HUES48 (cell line): ENCODE measurements around the gene NKX6-2.
"Not testable (repeated sequence)": the region's sequence is repeated elsewhere in the genome, so short reads cannot be mapped to it uniquely, and the experiment has no call there.

Experiments
- H3K27ac ChIP-seq: one replicate; pipeline ENCODE4 v1.7.0; 2013; ENCODE audit warnings: low read depth, low read length, inconsistent platforms
- H3K27me3 ChIP-seq: 2 replicates; pipeline ENCODE4 v1.6.1; 2013; ENCODE audit warnings: mild to moderate bottlenecking, low read length; ENCODE audit not compliant: control insufficient read depth, insufficient read depth
- H3K36me3 ChIP-seq: 2 replicates; pipeline ENCODE4 v1.6.1; 2013; ENCODE audit warnings: low read length; ENCODE audit not compliant: control insufficient read depth, insufficient read depth
- H3K4me1 ChIP-seq: 2 replicates; pipeline ENCODE4 v1.6.1; 2013; ENCODE audit warnings: mild to moderate bottlenecking, low read length; ENCODE audit not compliant: control insufficient read depth, insufficient read depth
- H3K4me3 ChIP-seq: 2 replicates; pipeline ENCODE4 v1.5.1; 2013; ENCODE audit warnings: mild to moderate bottlenecking, low read depth, low read length
- H3K9ac ChIP-seq: 2 replicates; pipeline ENCODE4 v1.6.1; 2013; ENCODE audit warnings: mild to moderate bottlenecking, low read depth, low read length, moderate library complexity
- H3K9me3 ChIP-seq: 2 replicates; pipeline ENCODE4 v1.6.1; 2013; ENCODE audit warnings: low read length; ENCODE audit not compliant: control insufficient read depth, insufficient read depth

Gene NKX6-2

GRCh38 chr10:132776186-132776585, 9.8 kb downstream of the NKX6-2 start:
- Histone ChIP-seq H3K27me3 (peaks cover 1% of the 10 kb centered on the region; the same call in 1 of the 2 replicates), H3K4me3 (no peak overlapping the region), H3K9me3 (no peaks in the 10 kb centered on the region), H3K36me3 (no peaks in the 10 kb centered on the region), H3K27ac (no peak overlapping the region), H3K4me1 (no peaks in the 10 kb centered on the region), H3K9ac (no peak overlapping the region)

- H3K9ac ChIP-seq: no peak overlapping the region
- H3K4me3 ChIP-seq: no peak overlapping the region
- H3K9me3 ChIP-seq: no peaks in the 10 kb centered on the region
- no peaks in the 10 kb centered on the region for H3K36me3 ChIP-seq
- H3K27me3 ChIP-seq: no peaks in the 10 kb centered on the region
- H3K27ac ChIP-seq: no peak overlapping the region
- H3K4me1 ChIP-seq: no peaks in the 10 kb centered on the region
Observed at GRCh38 chr10:132774902-132775863, 10.8 kb downstream of the NKX6-2 start.

GRCh38 chr10:132774181-132774901, 11.6 kb downstream of the NKX6-2 start:
- H3K27ac ChIP-seq: no peak overlapping the region
- no peaks in the 10 kb centered on the region for H3K9me3 ChIP-seq
- H3K36me3 ChIP-seq: no peaks in the 10 kb centered on the region
- no peak overlapping the region for H3K9ac ChIP-seq
- no peaks in the 10 kb centered on the region for H3K4me1 ChIP-seq
- H3K4me3 ChIP-seq: no peak overlapping the region
- no peaks in the 10 kb centered on the region for H3K27me3 ChIP-seq

- H3K4me3 ChIP-seq, H3K36me3 ChIP-seq, H3K27ac ChIP-seq, H3K4me1 ChIP-seq, H3K27me3 ChIP-seq, H3K9ac ChIP-seq, H3K9me3 ChIP-seq: not testable (repeated sequence)
Observed at GRCh38 chr10:132772816-132773215, 13.1 kb downstream of the NKX6-2 start.

GRCh38 chr10:132770061-132771021, 15.6 kb downstream of the NKX6-2 start:
- Histone ChIP-seq H3K9ac (no peak overlapping the region), H3K27ac (no peak overlapping the region), H3K36me3 (no peaks in the 10 kb centered on the region), H3K9me3 (no peaks in the 10 kb centered on the region), H3K4me1 (no peaks in the 10 kb centered on the region), H3K27me3 (no peaks in the 10 kb centered on the region), H3K4me3 (no peak overlapping the region)

GRCh38 chr10:132768346-132769248, 17.4 kb downstream of the NKX6-2 start:
- Histone ChIP-seq H3K36me3 (no peaks in the 10 kb centered on the region), H3K9me3 (no peaks in the 10 kb centered on the region), H3K4me3 (no peak overlapping the region), H3K27me3 (no peaks in the 10 kb centered on the region), H3K9ac (no peak overlapping the region), H3K4me1 (no peaks in the 10 kb centered on the region), H3K27ac (no peak overlapping the region)

- Histone ChIP-seq H3K9ac (no peak overlapping the region), H3K4me3 (no peak overlapping the region), H3K27ac (no peak overlapping the region), H3K27me3 (no peaks in the 10 kb centered on the region), H3K9me3 (0 out of 2 replicates have a peak, but pooled peaks cover 4% of the 10 kb centered on the region), H3K36me3 (no peaks in the 10 kb centered on the region), H3K4me1 (no peaks in the 10 kb centered on the region)
Observed at GRCh38 chr10:132766291-132766690, 19.7 kb downstream of the NKX6-2 start.

- Histone ChIP-seq H3K36me3 (no peaks in the 10 kb centered on the region), H3K27ac (no peak overlapping the region), H3K4me3 (no peak overlapping the region), H3K27me3 (no peaks in the 10 kb centered on the region), H3K4me1 (no peaks in the 10 kb centered on the region), H3K9me3 (0 out of 2 replicates have a peak, but pooled peaks cover 4% of the 10 kb centered on the region), H3K9ac (no peak overlapping the region)
Observed at GRCh38 chr10:132765435-132765834, 20.5 kb downstream of the NKX6-2 start.

- Histone ChIP-seq H3K27me3 (no peaks in the 10 kb centered on the region), H3K9me3 (0 out of 2 replicates have a peak, but pooled peaks cover 4% of the 10 kb centered on the region), H3K9ac (no peak overlapping the region), H3K4me1 (no peaks in the 10 kb centered on the region), H3K4me3 (no peak overlapping the region), H3K36me3 (no peaks in the 10 kb centered on the region), H3K27ac (no peak overlapping the region)
Observed at GRCh38 chr10:132764108-132764507, 21.8 kb downstream of the NKX6-2 start.

GRCh38 chr10:132763545-132763944, 22.4 kb downstream of the NKX6-2 start:
- Histone ChIP-seq H3K27me3 (no peaks in the 10 kb centered on the region), H3K27ac (no peak overlapping the region), H3K9ac (no peak overlapping the region), H3K4me3 (no peak overlapping the region), H3K9me3 (0 out of 2 replicates have a peak, but pooled peaks cover 4% of the 10 kb centered on the region), H3K36me3 (no peaks in the 10 kb centered on the region), H3K4me1 (no peaks in the 10 kb centered on the region)
